ENCODE data around the gene ETV5.
A peak's percentile ranks its signal among the peaks of the same experiment; 100 is the strongest.

ETV5 gene

DNA sequence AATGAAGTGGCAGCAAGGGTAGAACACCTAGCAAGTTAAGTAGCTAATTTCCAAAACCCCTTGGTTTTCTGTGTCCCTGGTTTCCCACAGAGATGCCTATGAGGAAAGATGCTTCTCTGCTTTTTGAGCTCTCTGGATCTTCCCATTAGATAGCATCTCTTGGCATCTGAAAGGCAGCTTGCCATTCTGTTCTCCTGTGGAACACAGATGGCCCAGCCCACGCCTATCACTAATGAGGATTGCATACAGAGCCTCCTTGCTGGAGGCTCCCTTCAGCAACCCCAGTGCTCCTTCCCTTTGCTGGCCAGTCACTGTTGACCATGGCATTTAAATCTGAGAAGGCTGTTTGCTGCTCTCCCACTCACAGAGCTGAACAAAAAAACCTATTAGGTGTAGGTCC lies 34.4 kb upstream of the ETV5 start:
- Histone ChIP-seq H3K36me3 (ENCODE audit: control insufficient read depth in 1 of 2, insufficient read depth in 2 of 2, low read depth in 1 of 2, low read length in 2 of 2) (no peaks in the 10 kb centered on the region), H3K23ac (ENCODE audit: low read length in 2 of 2) (no peak overlapping the region), H2BK12ac (ENCODE audit: low read length in 2 of 2) (no peak overlapping the region), H3K27ac (ENCODE audit: low read length, poor library complexity, severe bottlenecking) (no peak overlapping the region), H3K14ac (ENCODE audit: low read length in 2 of 2) (no peak overlapping the region), H3K79me1 (replicated peaks; ENCODE audit: low read length, poor library complexity, severe bottlenecking) (no peaks in the 10 kb centered on the region), H3K4me2 (ENCODE audit: low read length, poor library complexity, severe bottlenecking) (no peak overlapping the region), H2BK120ac (ENCODE audit: low read depth, low read length) (no peak overlapping the region), H3K18ac (ENCODE audit: low read depth in 1 of 2, low read length in 2 of 2) (no peak overlapping the region), H4K8ac (ENCODE audit: low read length) (no peak overlapping the region), H4K91ac (ENCODE audit: low read length) (no peak overlapping the region), H3K4me3 (ENCODE audit: insufficient read depth in 1 of 2, low read depth in 1 of 2, low read length in 2 of 2) (no peak overlapping the region), H3K9me3 (ENCODE audit: control insufficient read depth, low read length) (no peaks in the 10 kb centered on the region), H3K4me1 (ENCODE audit: control insufficient read depth, insufficient read depth, low read depth, low read length) (no peaks in the 10 kb centered on the region), H3K9ac (ENCODE audit: low read length) (no peak overlapping the region), H2AFZ (ENCODE audit: low read depth, low read length) (no peak overlapping the region), H3K27me3 (ENCODE audit: control insufficient read depth in 1 of 2, insufficient read depth in 1 of 2, low read length in 2 of 2) (peaks cover 0 to 40% of the 10 kb centered on the region in 2 experiments), H2BK15ac (ENCODE audit: low read depth, poor library complexity, severe bottlenecking) (no peak overlapping the region), H3K4ac (ENCODE audit: low read depth in 1 of 2, low read length in 2 of 2) (no peak overlapping the region), H2BK5ac (ENCODE audit: low read depth, low read length, poor library complexity, severe bottlenecking) (no peak overlapping the region), H2AK5ac (ENCODE audit: low read length, severe bottlenecking) (no peak overlapping the region)
- WGBS, result 64% methylated on average over 1 of the region's 1 CpG
- DNase-seq, result no peak

DNA sequence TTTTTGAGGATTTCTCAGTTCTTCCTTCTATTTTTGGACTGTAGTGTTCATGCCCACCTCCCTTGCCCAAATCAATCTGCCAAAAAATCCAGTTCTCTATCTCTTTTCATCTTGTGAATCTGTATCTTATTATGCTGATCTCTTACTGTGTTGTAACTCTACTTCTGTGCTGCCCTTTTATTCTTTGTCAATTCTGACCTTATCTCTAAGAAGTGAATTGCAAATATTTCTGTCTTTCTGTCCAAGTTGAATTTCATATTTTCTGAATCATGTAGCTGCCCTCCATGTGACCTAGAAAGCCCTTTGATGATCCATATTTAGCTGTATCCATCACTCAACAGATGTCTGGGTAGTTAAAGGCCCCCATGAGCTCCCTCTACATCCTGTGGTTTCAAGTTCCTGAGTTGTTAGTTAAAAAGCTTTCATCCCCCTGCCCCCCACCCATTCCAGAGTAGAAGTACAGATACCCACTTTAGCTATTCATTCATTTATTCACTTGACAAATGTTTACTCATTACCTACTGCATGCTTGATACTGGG lies 33.6 kb upstream of the ETV5 start:
- DNase-seq, result no peak
- H2BK12ac ChIP-seq (ENCODE audit: low read length in 2 of 2), result no peak overlapping the region
- H3K14ac ChIP-seq (ENCODE audit: low read length in 2 of 2), result no peak overlapping the region
- H2BK120ac ChIP-seq (ENCODE audit: low read depth, low read length), result no peak overlapping the region
- no peaks in the 10 kb centered on the region for H3K9me3 ChIP-seq (ENCODE audit: control insufficient read depth, low read length)
- no peak overlapping the region for H3K4ac ChIP-seq (ENCODE audit: low read depth in 1 of 2, low read length in 2 of 2)
- H3K27me3 ChIP-seq (ENCODE audit: control insufficient read depth in 1 of 2, insufficient read depth in 1 of 2, low read length in 2 of 2), result peaks cover 0 to 32% of the 10 kb centered on the region in 2 experiments
- H4K91ac ChIP-seq (ENCODE audit: low read length), result no peak overlapping the region
- no peak overlapping the region for H3K4me2 ChIP-seq (ENCODE audit: low read length, poor library complexity, severe bottlenecking)
- no peaks in the 10 kb centered on the region for H3K4me1 ChIP-seq (ENCODE audit: control insufficient read depth, insufficient read depth, low read depth, low read length)
- H3K4me3 ChIP-seq (ENCODE audit: insufficient read depth in 1 of 2, low read depth in 1 of 2, low read length in 2 of 2), result no peak overlapping the region
- no peak overlapping the region for H3K18ac ChIP-seq (ENCODE audit: low read depth in 1 of 2, low read length in 2 of 2)
- H3K36me3 ChIP-seq (ENCODE audit: control insufficient read depth in 1 of 2, insufficient read depth in 2 of 2, low read depth in 1 of 2, low read length in 2 of 2), result no peaks in the 10 kb centered on the region
- no peak overlapping the region for H3K23ac ChIP-seq (ENCODE audit: low read length in 2 of 2)
- no peak overlapping the region for H4K8ac ChIP-seq (ENCODE audit: low read length)
- no peak overlapping the region for H2BK15ac ChIP-seq (ENCODE audit: low read depth, poor library complexity, severe bottlenecking)
- H3K9ac ChIP-seq (ENCODE audit: low read length), result no peak overlapping the region
- H2AK5ac ChIP-seq (ENCODE audit: low read length, severe bottlenecking), result no peak overlapping the region
- H2AFZ ChIP-seq (ENCODE audit: low read depth, low read length), result no peak overlapping the region
- no peak overlapping the region for H2BK5ac ChIP-seq (ENCODE audit: low read depth, low read length, poor library complexity, severe bottlenecking)
- H3K79me1 ChIP-seq (replicated peaks; ENCODE audit: low read length, poor library complexity, severe bottlenecking), result no peaks in the 10 kb centered on the region
- H3K27ac ChIP-seq (ENCODE audit: low read length, poor library complexity, severe bottlenecking), result no peak overlapping the region

DNA sequence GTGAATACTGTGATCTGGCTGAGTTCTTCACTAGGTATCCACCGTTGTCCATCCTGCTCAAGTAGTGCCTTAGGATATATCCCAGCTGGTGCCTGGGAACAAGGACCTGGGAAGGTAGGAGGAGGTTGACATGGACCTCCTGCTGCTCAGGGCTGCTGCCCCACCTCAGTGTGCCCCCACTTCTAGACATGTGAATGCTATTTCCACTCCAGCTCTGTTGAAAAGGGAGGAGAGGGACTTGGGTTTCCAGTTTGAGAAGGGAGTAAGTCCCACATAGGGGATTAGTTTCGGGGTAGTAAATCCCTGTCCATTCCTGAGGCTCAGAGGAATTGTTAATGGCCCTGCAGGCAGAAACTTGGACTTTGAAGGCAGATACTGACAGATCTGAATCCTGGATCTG lies 32.9 kb upstream of the ETV5 start:
- Histone ChIP-seq H2AK5ac (ENCODE audit: low read length, severe bottlenecking) (no peak overlapping the region), H3K36me3 (ENCODE audit: control insufficient read depth in 1 of 2, insufficient read depth in 2 of 2, low read depth in 1 of 2, low read length in 2 of 2) (no peaks in the 10 kb centered on the region), H4K91ac (ENCODE audit: low read length) (no peak overlapping the region), H3K4ac (ENCODE audit: low read depth in 1 of 2, low read length in 2 of 2) (no peak overlapping the region), H3K9ac (ENCODE audit: low read length) (no peak overlapping the region), H2AFZ (ENCODE audit: low read depth, low read length) (no peak overlapping the region), H4K8ac (ENCODE audit: low read length) (no peak overlapping the region), H3K23ac (ENCODE audit: low read length in 2 of 2) (no peak overlapping the region), H3K27ac (ENCODE audit: low read length, poor library complexity, severe bottlenecking) (no peak overlapping the region), H3K4me2 (ENCODE audit: low read length, poor library complexity, severe bottlenecking) (no peak overlapping the region), H3K18ac (ENCODE audit: low read depth in 1 of 2, low read length in 2 of 2) (no peak overlapping the region), H3K4me1 (ENCODE audit: control insufficient read depth, insufficient read depth, low read depth, low read length) (no peaks in the 10 kb centered on the region), H3K14ac (ENCODE audit: low read length in 2 of 2) (no peak overlapping the region), H3K27me3 (ENCODE audit: control insufficient read depth in 1 of 2, insufficient read depth in 1 of 2, low read length in 2 of 2) (peaks cover 0 to 27% of the 10 kb centered on the region in 2 experiments), H2BK120ac (ENCODE audit: low read depth, low read length) (no peak overlapping the region), H3K4me3 (ENCODE audit: insufficient read depth in 1 of 2, low read depth in 1 of 2, low read length in 2 of 2) (no peak overlapping the region), H3K79me1 (replicated peaks; ENCODE audit: low read length, poor library complexity, severe bottlenecking) (no peaks in the 10 kb centered on the region), H2BK15ac (ENCODE audit: low read depth, poor library complexity, severe bottlenecking) (no peak overlapping the region), H2BK12ac (ENCODE audit: low read length in 2 of 2) (no peak overlapping the region), H3K9me3 (ENCODE audit: control insufficient read depth, low read length) (no peaks in the 10 kb centered on the region), H2BK5ac (ENCODE audit: low read depth, low read length, poor library complexity, severe bottlenecking) (no peak overlapping the region)
- WGBS, result 81% methylated on average over 2 of the region's 2 CpGs
- DNase-seq, result no peak

DNA sequence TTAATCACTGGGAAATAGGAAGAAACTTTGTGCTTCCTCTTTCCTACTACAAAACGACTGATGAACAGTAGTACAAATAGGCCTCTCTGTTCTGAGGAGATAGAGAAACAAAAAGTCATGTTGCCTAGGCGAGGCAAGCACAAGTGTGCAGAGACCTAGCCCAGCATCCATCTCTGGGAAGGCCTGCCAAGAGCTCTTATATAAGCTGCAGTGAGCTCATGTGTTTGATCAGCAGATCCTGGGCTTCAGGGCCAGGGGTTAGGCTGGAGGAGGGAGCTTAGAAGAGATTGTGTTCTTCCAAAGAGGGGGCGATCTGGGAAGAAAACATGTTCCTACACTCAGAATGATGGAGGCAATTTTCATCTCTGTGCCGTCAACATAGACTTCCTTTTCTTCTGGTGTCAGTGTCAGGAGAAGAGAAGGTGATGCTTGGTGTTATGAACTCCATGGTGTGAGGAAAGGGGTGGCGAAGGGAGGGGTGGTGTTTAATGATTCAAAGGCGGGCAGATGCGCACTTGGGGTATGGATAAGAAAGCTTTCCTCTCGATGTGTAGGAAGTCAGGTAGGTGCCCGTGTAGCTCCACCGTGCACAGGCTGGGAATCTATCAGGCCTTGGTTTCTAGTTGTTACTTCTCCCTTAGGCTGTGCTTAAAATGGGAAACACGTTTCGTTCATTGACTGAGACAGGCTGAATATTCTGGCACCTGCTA lies 29.5 kb upstream of the ETV5 start:
- Histone ChIP-seq H2AFZ (ENCODE audit: low read depth, low read length) (no peak overlapping the region), H3K27ac (ENCODE audit: low read length, poor library complexity, severe bottlenecking) (no peak overlapping the region), H3K9me3 (ENCODE audit: control insufficient read depth, low read length) (no peaks in the 10 kb centered on the region), H3K23ac (ENCODE audit: low read length in 2 of 2) (peak overlapping the region in 1 of 2 experiments; percentile 11), H2BK12ac (ENCODE audit: low read length in 2 of 2) (no peak overlapping the region), H3K9ac (ENCODE audit: low read length) (no peak overlapping the region), H3K4me1 (ENCODE audit: control insufficient read depth, insufficient read depth, low read depth, low read length) (peaks cover 3% of the 10 kb centered on the region), H3K36me3 (ENCODE audit: control insufficient read depth in 1 of 2, insufficient read depth in 2 of 2, low read depth in 1 of 2, low read length in 2 of 2) (no peaks in the 10 kb centered on the region), H2BK120ac (ENCODE audit: low read depth, low read length) (no peak overlapping the region), H2AK5ac (ENCODE audit: low read length, severe bottlenecking) (no peak overlapping the region), H3K4ac (ENCODE audit: low read depth in 1 of 2, low read length in 2 of 2) (no peak overlapping the region), H4K8ac (ENCODE audit: low read length) (no peak overlapping the region), H3K18ac (ENCODE audit: low read depth in 1 of 2, low read length in 2 of 2) (no peak overlapping the region), H3K27me3 (ENCODE audit: control insufficient read depth in 1 of 2, insufficient read depth in 1 of 2, low read length in 2 of 2) (peaks cover 5 to 44% of the 10 kb centered on the region in 2 experiments), H3K4me2 (ENCODE audit: low read length, poor library complexity, severe bottlenecking) (no peak overlapping the region), H3K14ac (ENCODE audit: low read length in 2 of 2) (no peak overlapping the region), H2BK5ac (ENCODE audit: low read depth, low read length, poor library complexity, severe bottlenecking) (no peak overlapping the region), H2BK15ac (ENCODE audit: low read depth, poor library complexity, severe bottlenecking) (no peak overlapping the region), H3K79me1 (replicated peaks; ENCODE audit: low read length, poor library complexity, severe bottlenecking) (no peaks in the 10 kb centered on the region), H4K91ac (ENCODE audit: low read length) (no peak overlapping the region), H3K4me3 (ENCODE audit: insufficient read depth in 1 of 2, low read depth in 1 of 2, low read length in 2 of 2) (peak overlapping the region in 1 of 2 experiments; percentile 7)
- 91% methylated on average over 12 of the region's 12 CpGs for WGBS
- DNase-seq, result no peak
